SK-N-SH (cell line): ENCODE data around the gene CXCR5.

ENCODE experiments used
- ELF1 ChIP-seq: IDR thresholded peaks from 2 replicates; pipeline ENCODE4 v1.4.0; 2012
- EZH2phosphoT487 ChIP-seq: fragments of 200-600 bp; sonication (generic); IDR thresholded peaks from 2 replicates; pipeline ENCODE4 v1.6.1; 2017; ENCODE audit warnings: low read depth, mixed run types, mild to moderate bottlenecking, antibody characterized with exemption, moderate library complexity, borderline replicate concordance
- POLR2AphosphoS5 ChIP-seq: IDR thresholded peaks from 2 replicates; pipeline ENCODE4 v1.6.1; 2012; ENCODE audit warnings: low read depth, low read length
- TF ChIP-seq, protein P1 (sequence below): IDR thresholded peaks from 2 replicates; pipeline ENCODE4 v1.4.0; 2012; ENCODE audit warnings: low read depth, borderline replicate concordance
- TF ChIP-seq, protein P2 (sequence below): IDR thresholded peaks from 2 replicates; pipeline ENCODE4 v1.4.0; 2012; ENCODE audit warnings: low read depth, borderline replicate concordance
- TF ChIP-seq, protein P3 (sequence below): IDR thresholded peaks from 2 replicates; pipeline ENCODE4 v1.4.0; 2012; ENCODE audit warnings: low read depth

DNA sequence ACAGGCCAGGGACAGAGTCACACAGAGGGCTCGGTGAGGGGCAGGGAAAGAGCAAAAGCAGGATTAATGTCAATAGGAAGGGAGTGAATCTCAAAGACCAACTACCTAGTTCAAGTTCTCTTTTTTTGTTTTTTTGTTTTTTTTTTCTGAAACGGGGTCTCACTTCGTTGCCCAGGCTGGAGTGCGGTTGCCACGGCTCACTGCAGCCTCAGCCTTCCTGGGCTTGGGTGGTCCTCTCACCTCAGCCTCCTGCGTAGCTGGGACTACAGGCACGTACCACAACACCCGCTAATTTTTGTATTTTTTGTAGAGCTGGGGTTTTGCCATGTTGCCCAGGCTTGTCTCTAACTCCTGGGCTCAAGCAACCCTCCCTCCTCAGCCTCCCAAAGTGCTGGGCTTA, 51.7 kb downstream of the CXCR5 start:
- TF ChIP-seq POLR2AphosphoS5 (no peak), ELF1 (no peak), EZH2phosphoT487 (no peak)
- TF ChIP-seq, protein P1, sequence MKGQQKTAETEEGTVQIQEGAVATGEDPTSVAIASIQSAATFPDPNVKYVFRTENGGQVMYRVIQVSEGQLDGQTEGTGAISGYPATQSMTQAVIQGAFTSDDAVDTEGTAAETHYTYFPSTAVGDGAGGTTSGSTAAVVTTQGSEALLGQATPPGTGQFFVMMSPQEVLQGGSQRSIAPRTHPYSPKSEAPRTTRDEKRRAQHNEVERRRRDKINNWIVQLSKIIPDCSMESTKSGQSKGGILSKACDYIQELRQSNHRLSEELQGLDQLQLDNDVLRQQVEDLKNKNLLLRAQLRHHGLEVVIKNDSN, result no peak
- TF ChIP-seq, protein P2, sequence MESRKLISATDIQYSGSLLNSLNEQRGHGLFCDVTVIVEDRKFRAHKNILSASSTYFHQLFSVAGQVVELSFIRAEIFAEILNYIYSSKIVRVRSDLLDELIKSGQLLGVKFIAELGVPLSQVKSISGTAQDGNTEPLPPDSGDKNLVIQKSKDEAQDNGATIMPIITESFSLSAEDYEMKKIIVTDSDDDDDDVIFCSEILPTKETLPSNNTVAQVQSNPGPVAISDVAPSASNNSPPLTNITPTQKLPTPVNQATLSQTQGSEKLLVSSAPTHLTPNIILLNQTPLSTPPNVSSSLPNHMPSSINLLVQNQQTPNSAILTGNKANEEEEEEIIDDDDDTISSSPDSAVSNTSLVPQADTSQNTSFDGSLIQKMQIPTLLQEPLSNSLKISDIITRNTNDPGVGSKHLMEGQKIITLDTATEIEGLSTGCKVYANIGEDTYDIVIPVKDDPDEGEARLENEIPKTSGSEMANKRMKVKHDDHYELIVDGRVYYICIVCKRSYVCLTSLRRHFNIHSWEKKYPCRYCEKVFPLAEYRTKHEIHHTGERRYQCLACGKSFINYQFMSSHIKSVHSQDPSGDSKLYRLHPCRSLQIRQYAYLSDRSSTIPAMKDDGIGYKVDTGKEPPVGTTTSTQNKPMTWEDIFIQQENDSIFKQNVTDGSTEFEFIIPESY, result no peak
- TF ChIP-seq, protein P3, sequence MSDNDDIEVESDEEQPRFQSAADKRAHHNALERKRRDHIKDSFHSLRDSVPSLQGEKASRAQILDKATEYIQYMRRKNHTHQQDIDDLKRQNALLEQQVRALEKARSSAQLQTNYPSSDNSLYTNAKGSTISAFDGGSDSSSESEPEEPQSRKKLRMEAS, result no peak
